ENCODE results near the gene BEND5.

The BEND5 gene

GRCh38 chr1:48680411-48681035, 96.2 kb downstream of the BEND5 start:
- no peak for DNase-seq (ENCODE audit: low spot score)

GRCh38 chr1:48679859-48680258, 96.8 kb downstream of the BEND5 start:
- DNase-seq (ENCODE audit: low spot score), result no peak

- DNase-seq (ENCODE audit: low spot score), result no peak
Observed at GRCh38 chr1:48678710-48679505, 97.8 kb downstream of the BEND5 start.

Data from germinal center (tissue), 1 donor.